Measurements from ENCODE around the gene MAMSTR. TPM values are rescaled to one million over a fixed set of nuclear protein-coding genes. Genes with fewer than 3 reads are reported as not detected.

The MAMSTR gene
- total and polyA plus RNA-seq, 2 of the 4 experiments (the other 2 are of a cell fraction): 0.18 to 1.9 TPM

GRCh38 chr19:48757741-48758144 lies 38.2 kb upstream of the MAMSTR start:
- H3K14ac ChIP-seq (replicated peaks; ENCODE audit: low read depth, low read length): no peak overlapping the region
- no peaks in the 10 kb centered on the region for H3K79me1 ChIP-seq (ENCODE audit: low read depth in 1 of 2, low read length in 2 of 2)
- H3K18ac ChIP-seq (ENCODE audit: low read depth, low read length): no peak overlapping the region
- H3K4me2 ChIP-seq (ENCODE audit: low read depth, low read length): no peak overlapping the region
- H4K91ac ChIP-seq (ENCODE audit: insufficient read depth, low read depth, low read length): no peak overlapping the region
- no peaks in the 10 kb centered on the region for H3K36me3 ChIP-seq (ENCODE audit: control insufficient read depth, insufficient read depth, low read length)
- H3K9me3 ChIP-seq (ENCODE audit: control insufficient read depth, insufficient read depth, low read length): no peaks in the 10 kb centered on the region
- H3K23ac ChIP-seq (ENCODE audit: low read depth, low read length): no peak overlapping the region
- TF ChIP-seq SMC3 (IDR thresholded peaks at IDR 0.05; ENCODE audit: low read depth, low read length): no peak
- TF ChIP-seq, protein P1, sequence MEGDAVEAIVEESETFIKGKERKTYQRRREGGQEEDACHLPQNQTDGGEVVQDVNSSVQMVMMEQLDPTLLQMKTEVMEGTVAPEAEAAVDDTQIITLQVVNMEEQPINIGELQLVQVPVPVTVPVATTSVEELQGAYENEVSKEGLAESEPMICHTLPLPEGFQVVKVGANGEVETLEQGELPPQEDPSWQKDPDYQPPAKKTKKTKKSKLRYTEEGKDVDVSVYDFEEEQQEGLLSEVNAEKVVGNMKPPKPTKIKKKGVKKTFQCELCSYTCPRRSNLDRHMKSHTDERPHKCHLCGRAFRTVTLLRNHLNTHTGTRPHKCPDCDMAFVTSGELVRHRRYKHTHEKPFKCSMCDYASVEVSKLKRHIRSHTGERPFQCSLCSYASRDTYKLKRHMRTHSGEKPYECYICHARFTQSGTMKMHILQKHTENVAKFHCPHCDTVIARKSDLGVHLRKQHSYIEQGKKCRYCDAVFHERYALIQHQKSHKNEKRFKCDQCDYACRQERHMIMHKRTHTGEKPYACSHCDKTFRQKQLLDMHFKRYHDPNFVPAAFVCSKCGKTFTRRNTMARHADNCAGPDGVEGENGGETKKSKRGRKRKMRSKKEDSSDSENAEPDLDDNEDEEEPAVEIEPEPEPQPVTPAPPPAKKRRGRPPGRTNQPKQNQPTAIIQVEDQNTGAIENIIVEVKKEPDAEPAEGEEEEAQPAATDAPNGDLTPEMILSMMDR (conservative IDR thresholded peaks at IDR 0.05; ENCODE audit: low read depth, low read length): no peak
- no peak for TF ChIP-seq MXI1 (IDR thresholded peaks at IDR 0.05; ENCODE audit: borderline replicate concordance, low read depth, low read length)
- no peak for TF ChIP-seq RCOR1 (IDR thresholded peaks at IDR 0.05; ENCODE audit: insufficient replicate concordance, low read length)
- TF ChIP-seq, protein P2, sequence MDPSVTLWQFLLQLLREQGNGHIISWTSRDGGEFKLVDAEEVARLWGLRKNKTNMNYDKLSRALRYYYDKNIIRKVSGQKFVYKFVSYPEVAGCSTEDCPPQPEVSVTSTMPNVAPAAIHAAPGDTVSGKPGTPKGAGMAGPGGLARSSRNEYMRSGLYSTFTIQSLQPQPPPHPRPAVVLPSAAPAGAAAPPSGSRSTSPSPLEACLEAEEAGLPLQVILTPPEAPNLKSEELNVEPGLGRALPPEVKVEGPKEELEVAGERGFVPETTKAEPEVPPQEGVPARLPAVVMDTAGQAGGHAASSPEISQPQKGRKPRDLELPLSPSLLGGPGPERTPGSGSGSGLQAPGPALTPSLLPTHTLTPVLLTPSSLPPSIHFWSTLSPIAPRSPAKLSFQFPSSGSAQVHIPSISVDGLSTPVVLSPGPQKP (IDR thresholded peaks at IDR 0.05; ENCODE audit: borderline replicate concordance, low read depth, low read length): no peak
- TF ChIP-seq RAD21 (IDR thresholded peaks at IDR 0.05; ENCODE audit: low read length): no peak
- TF ChIP-seq CHD1 (IDR thresholded peaks at IDR 0.05; ENCODE audit: low read depth, low read length): no peak
- no peak for TF ChIP-seq CEBPB (IDR thresholded peaks at IDR 0.05; ENCODE audit: low read depth, low read length)
- TF ChIP-seq NFE2L2 (IDR thresholded peaks at IDR 0.05; ENCODE audit: low read depth, low read length): no peak
- no peak for TF ChIP-seq BHLHE40 (IDR thresholded peaks at IDR 0.05; ENCODE audit: low read depth, low read length)
- TF ChIP-seq MAZ (IDR thresholded peaks at IDR 0.05; ENCODE audit: borderline replicate concordance, low read depth, low read length): no peak
- TF ChIP-seq FOS (IDR thresholded peaks at IDR 0.05; ENCODE audit: low read depth, low read length): no peak
- TF ChIP-seq MAFK (IDR thresholded peaks at IDR 0.05; ENCODE audit: low read depth, low read length): no peak
- TF ChIP-seq RFX5 (IDR thresholded peaks at IDR 0.05; ENCODE audit: low read depth, low read length): no peak
- TF ChIP-seq, protein P3, sequence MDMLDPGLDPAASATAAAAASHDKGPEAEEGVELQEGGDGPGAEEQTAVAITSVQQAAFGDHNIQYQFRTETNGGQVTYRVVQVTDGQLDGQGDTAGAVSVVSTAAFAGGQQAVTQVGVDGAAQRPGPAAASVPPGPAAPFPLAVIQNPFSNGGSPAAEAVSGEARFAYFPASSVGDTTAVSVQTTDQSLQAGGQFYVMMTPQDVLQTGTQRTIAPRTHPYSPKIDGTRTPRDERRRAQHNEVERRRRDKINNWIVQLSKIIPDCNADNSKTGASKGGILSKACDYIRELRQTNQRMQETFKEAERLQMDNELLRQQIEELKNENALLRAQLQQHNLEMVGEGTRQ (IDR thresholded peaks at IDR 0.05; ENCODE audit: low read depth, low read length): no peak
- TF ChIP-seq POLR2A (IDR thresholded peaks at IDR 0.05; ENCODE audit: low read depth, low read length): no peak
- POLR2A ChIA-PET (ENCODE audit: unreplicated experiment): no interaction called here
- no peaks in the 10 kb centered on the region for H4K20me1 ChIP-seq (ENCODE audit: insufficient read depth, low read length)
- H3K4me1 ChIP-seq (ENCODE audit: control insufficient read depth, insufficient read depth, low read length): peaks cover 2% of the 10 kb centered on the region; the same call in 1 of the 2 replicates
- no peak overlapping the region for H3K9ac ChIP-seq (ENCODE audit: low read depth, low read length)
- H2AK5ac ChIP-seq (ENCODE audit: low read depth, low read length): no peak overlapping the region
- H4K5ac ChIP-seq (ENCODE audit: low read depth, low read length): no peak overlapping the region
- no peak overlapping the region for H2AFZ ChIP-seq (replicated peaks; ENCODE audit: low read length, poor library complexity)
- H2BK5ac ChIP-seq (ENCODE audit: low read depth, low read length, poor library complexity, severe bottlenecking): no peak overlapping the region
- H3K4me3 ChIP-seq (ENCODE audit: insufficient read depth, low read depth, low read length): no peak overlapping the region
- peaks cover 34% of the 10 kb centered on the region for H3K27me3 ChIP-seq (ENCODE audit: control insufficient read depth, insufficient read depth, low read length)
- no peak for DNase-seq
- no peak overlapping the region for H3K27ac ChIP-seq (ENCODE audit: insufficient read depth, low read length)
- dilution Hi-C loops (cut with HindIII; ENCODE audit: low sequenced_read_pairs, unreplicated experiment): no loop called here
- H2BK120ac ChIP-seq (ENCODE audit: low read depth, low read length): no peak overlapping the region
- intact Hi-C loops (cut with micrococcal nuclease): no loop called here
- no peak for ATAC-seq (ENCODE audit: low read depth)
- no CpG with 5 or more reads among the region's 14 CpGs for WGBS, 2 experiments (ENCODE audit: extremely low coverage in 2 of 2, insufficient read length in 1 of 2)
- CTCF ChIA-PET: no interaction called here
- H2BK15ac ChIP-seq (ENCODE audit: low read depth, low read length): no peak overlapping the region
- no peak overlapping the region for H2BK20ac ChIP-seq (ENCODE audit: low read depth, low read length)
- in situ Hi-C loops (cut with MboI; ENCODE audit: low sequenced_read_pairs): no loop called here
- no peak overlapping the region for H3K56ac ChIP-seq (ENCODE audit: extremely low read depth, insufficient read depth, low read length)
- H2AK9ac ChIP-seq (replicated peaks; ENCODE audit: low read depth, low read length, poor library complexity): no peak overlapping the region
- H3K9me1 ChIP-seq (ENCODE audit: insufficient read depth, low read length): no peaks in the 10 kb centered on the region
- no peak overlapping the region for H3K4ac ChIP-seq (ENCODE audit: low read depth, low read length)
- no peak overlapping the region for H4K8ac ChIP-seq (ENCODE audit: low read depth in 2 of 2, low read length in 2 of 2)
- BruUV-seq (replicated peaks): no TSS peak
